Measurements from ENCODE around the gene TARM1. TPM values are rescaled to one million over a fixed set of nuclear protein-coding genes. Genes with fewer than 3 reads are reported as not detected.
A peak's percentile ranks its signal among the peaks of the same experiment; 100 is the strongest.
"Not testable (repeated sequence)": the region's sequence is repeated elsewhere in the genome, so short reads cannot be mapped to it uniquely, and the experiment has no call there.

TARM1 gene
- total and polyA plus RNA-seq, 2 of the 4 experiments (the other 2 are of a cell fraction) = not detected

DNA sequence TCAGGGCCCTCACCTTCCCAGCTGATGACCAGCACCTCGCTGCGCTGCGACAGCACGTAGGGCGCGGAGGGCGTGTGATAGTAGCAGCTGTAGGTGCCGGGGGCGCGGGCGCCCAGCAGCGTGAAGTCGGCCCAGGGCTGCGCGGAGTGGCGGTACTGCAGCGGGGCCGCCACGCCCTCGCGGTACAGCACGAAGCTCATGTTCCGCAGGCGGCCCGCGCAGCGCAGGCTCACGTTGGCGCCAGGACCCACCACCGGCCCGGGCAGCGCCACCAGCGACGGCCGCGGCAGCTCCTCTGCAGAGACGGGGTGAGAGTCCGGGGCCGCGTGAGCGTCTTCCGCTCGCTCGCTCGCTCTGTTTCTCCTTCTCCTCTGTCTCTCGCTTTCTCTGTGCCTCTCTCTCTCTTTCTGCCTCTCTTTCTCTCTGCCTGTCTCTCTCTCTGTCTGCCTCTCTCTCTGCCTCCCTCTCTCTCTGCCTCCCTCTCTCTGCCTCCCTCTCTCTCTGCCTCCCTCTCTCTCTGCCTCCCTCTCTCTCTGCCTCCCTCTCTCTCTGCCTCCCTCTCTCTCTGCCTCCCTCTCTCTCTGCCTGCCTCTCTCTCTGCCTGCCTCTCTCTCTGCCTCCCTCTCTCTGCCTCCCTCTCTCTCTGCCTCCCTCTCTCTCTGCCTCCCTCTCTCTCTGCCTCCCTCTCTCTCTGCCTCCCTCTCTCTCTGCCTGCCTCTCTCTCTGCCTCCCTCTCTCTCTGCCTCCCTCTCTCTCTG lies 14.9 kb upstream of the TARM1 start:
- H3K56ac ChIP-seq (ENCODE audit: extremely low read depth, insufficient read depth, low read length); H3K27me3 ChIP-seq (ENCODE audit: control insufficient read depth, insufficient read depth, low read length); H2AK5ac ChIP-seq (ENCODE audit: low read depth, low read length); dilution Hi-C loops (cut with HindIII; ENCODE audit: low sequenced_read_pairs, unreplicated experiment); H2BK20ac ChIP-seq (ENCODE audit: low read depth, low read length); H3K23ac ChIP-seq (ENCODE audit: low read depth, low read length); H2BK120ac ChIP-seq (ENCODE audit: low read depth, low read length); H3K9me3 ChIP-seq (ENCODE audit: control insufficient read depth, insufficient read depth, low read length); H4K20me1 ChIP-seq (ENCODE audit: insufficient read depth, low read length); H3K18ac ChIP-seq (ENCODE audit: low read depth, low read length); H2BK5ac ChIP-seq (ENCODE audit: low read depth, low read length, poor library complexity, severe bottlenecking); H3K27ac ChIP-seq (ENCODE audit: insufficient read depth, low read length); H3K14ac ChIP-seq (replicated peaks; ENCODE audit: low read depth, low read length); H2BK15ac ChIP-seq (ENCODE audit: low read depth, low read length); H3K4me1 ChIP-seq (ENCODE audit: control insufficient read depth, insufficient read depth, low read length); H3K79me1 ChIP-seq (ENCODE audit: low read depth in 1 of 2, low read length in 2 of 2); H3K9me1 ChIP-seq (ENCODE audit: insufficient read depth, low read length); in situ Hi-C loops (cut with MboI; ENCODE audit: low sequenced_read_pairs); H4K91ac ChIP-seq (ENCODE audit: insufficient read depth, low read depth, low read length); POLR2A ChIA-PET (ENCODE audit: unreplicated experiment); H3K4ac ChIP-seq (ENCODE audit: low read depth, low read length); H3K36me3 ChIP-seq (ENCODE audit: control insufficient read depth, insufficient read depth, low read length); BruUV-seq (replicated peaks): not testable (repeated sequence)
- TF ChIP-seq MAZ (IDR thresholded peaks at IDR 0.05; ENCODE audit: borderline replicate concordance, low read depth, low read length) (0 out of 2 replicates have a peak, but pooled peaks have one; percentile 1), CTCF (conservative IDR thresholded peaks at IDR 0.05; ENCODE audit: low read depth, low read length) (0 out of 2 replicates have a peak, but pooled peaks have one; percentile 13), MXI1 (IDR thresholded peaks at IDR 0.05; ENCODE audit: borderline replicate concordance, low read depth, low read length) (peak; percentile 41; the same call in 1 of the 2 replicates)
- H4K5ac ChIP-seq (ENCODE audit: low read depth, low read length) = peak overlapping the region; percentile 78; the same call in 1 of the 2 replicates
- H2AFZ ChIP-seq (replicated peaks; ENCODE audit: low read length, poor library complexity) = peak overlapping the region; percentile 97
- peak overlapping the region; percentile 39 for H3K4me3 ChIP-seq (ENCODE audit: insufficient read depth, low read depth, low read length)
- H3K4me2 ChIP-seq (ENCODE audit: low read depth, low read length) = peak overlapping the region; percentile 85
- peak overlapping the region; percentile 32 to 63; a peak in 3 of 4 replicates for H4K8ac ChIP-seq (ENCODE audit: low read depth in 2 of 2, low read length in 2 of 2)
- CTCF ChIA-PET = interaction anchor here (0.5 to 1.4 kb wide), 2 partner anchors 64 to 307 kb away, joined by 3 read pairs; no protein-coding TSS in a partner anchor
- DNase-seq (peak; percentile 33), ATAC-seq (ENCODE audit: low read depth) (peak; percentile 92)
- peak overlapping the region; percentile 90 for H2AK9ac ChIP-seq (replicated peaks; ENCODE audit: low read depth, low read length, poor library complexity)
- WGBS, 2 experiments (ENCODE audit: extremely low coverage in 2 of 2, insufficient read length in 1 of 2) = 1% methylated on average over 46 of the region's 46 CpGs; no CpG with 5 or more reads in 1 of the 2 experiments
- intact Hi-C loops (cut with micrococcal nuclease) = loop anchor here (5.0 to 10.0 kb wide), 2 partner anchors 289 to 761 kb away; partner anchors contain the start of gene ZNF845
- peak overlapping the region; percentile 31; the same call in 1 of the 2 replicates for H3K9ac ChIP-seq (ENCODE audit: low read depth, low read length)

Measured in IMR-90 (cell line).